ENCODE measurements around the gene CHCHD10. TPM values are rescaled to one million over a fixed set of nuclear protein-coding genes. Genes with fewer than 3 reads are reported as not detected.

Gene CHCHD10
- total RNA-seq: 1.9 and 4.1 TPM in 2 replicates

GRCh38 chr22:23767673-23768548 lies at the start of gene CHCHD10:
CHCHD10 (minus strand) TSS chr22:23767972; CDS start chr22:23767874, 98 bp downstream.

GRCh38 chr22:23786752-23787599 lies 19.2 kb upstream of the CHCHD10 start, which contains the start of gene SMARCB1:
SMARCB1 (plus strand) TSS chr22:23786966; CDS start chr22:23787170, 204 bp downstream.

GRCh38 chr22:23772649-23773473 lies 5.1 kb upstream of the CHCHD10 start, which contains the start of gene MMP11:
MMP11 (plus strand) TSS chr22:23772849; CDS start chr22:23772871, 22 bp downstream.

GRCh38 chr22:23762842-23763578 lies 4.8 kb downstream of the CHCHD10 start, which contains the start of gene C22orf15:
C22orf15 (plus strand) TSS chr22:23762990; CDS start chr22:23763307, 317 bp downstream.

GRCh38 chr22:23754220-23754919 lies 13.4 kb downstream of the CHCHD10 start, which contains the start of gene VPREB3:
VPREB3 (minus strand) TSS chr22:23754425; CDS start chr22:23754363, 62 bp downstream.

GRCh38 chr22:23750714-23751440 lies 16.9 kb downstream of the CHCHD10 start, which contains the start of gene ZNF70:
ZNF70 (minus strand) TSS chr22:23751112; CDS start chr22:23745140, 5,972 bp downstream.

Other genes with a start within 250 kb of the CHCHD10 start
- gene IGLL1, start 187.7 kb downstream of the CHCHD10 start, total RNA-seq: not detected in 2 replicates
- not detected in 2 replicates for gene DRICH1, start 135.7 kb downstream of the CHCHD10 start, total RNA-seq
- gene RGL4, start 77.0 kb downstream of the CHCHD10 start, total RNA-seq: not detected in 2 replicates
- gene ZNF70, start 16.9 kb downstream of the CHCHD10 start, total RNA-seq: 1.9 and 2.3 TPM in 2 replicates
- gene VPREB3, start 13.5 kb downstream of the CHCHD10 start, total RNA-seq: not detected in 2 replicates
- 0.46 and 0.97 TPM in 2 replicates for gene C22orf15, start 5.0 kb downstream of the CHCHD10 start, total RNA-seq
- 9.4 and 13.3 TPM in 2 replicates for gene MMP11, start 4.9 kb upstream of the CHCHD10 start, total RNA-seq
- gene SMARCB1, start 19.0 kb upstream of the CHCHD10 start, total RNA-seq: 23.3 and 30.5 TPM in 2 replicates
- 0.32 and 0.46 TPM in 2 replicates for gene DERL3, start 71.0 kb upstream of the CHCHD10 start, total RNA-seq
- 2.9 and 5.5 TPM in 2 replicates for gene SLC2A11, start 89.9 kb upstream of the CHCHD10 start, total RNA-seq
- gene MIF, start 126.4 kb upstream of the CHCHD10 start, total RNA-seq: 222 and 335 TPM in 2 replicates
- 1.3 and 9.6 TPM in 2 replicates for gene GSTT2B, start 193.2 kb upstream of the CHCHD10 start, total RNA-seq
- gene DDTL, start 198.9 kb upstream of the CHCHD10 start, total RNA-seq: 0.65 TPM in 1 of 2 replicates, not detected in the other
- 42.1 and 146 TPM in 2 replicates for gene DDT, start 206.5 kb upstream of the CHCHD10 start, total RNA-seq
- gene GSTT2, start 212.2 kb upstream of the CHCHD10 start, total RNA-seq: 1.2 TPM in 1 of 2 replicates, not detected in the other
- gene GSTT4, start 237.5 kb upstream of the CHCHD10 start, total RNA-seq: not detected in 2 replicates
- 21.4 and 33.7 TPM in 2 replicates for gene CABIN1, start 243.3 kb upstream of the CHCHD10 start, total RNA-seq

All from epithelial cell of umbilical artery (primary cell).